OCI-LY7 (cell line): ENCODE results near the gene MRPL36.

Experiments used
- EZH2phosphoT487 ChIP-seq: fragments of 200-600 bp; sonication (generic); IDR thresholded peaks from 2 replicates; pipeline ENCODE4 v1.6.1; 2018; ENCODE audit warnings: low read depth, borderline replicate concordance, mild to moderate bottlenecking, mixed run types, antibody characterized with exemption, low read length, moderate library complexity, mixed read lengths
- TF ChIP-seq, protein P1 (sequence below): fragments of 200-600 bp; sonication (generic); conservative IDR thresholded peaks from 2 replicates; pipeline ENCODE4 v1.5.1; 2014; ENCODE audit warnings: mild to moderate bottlenecking, antibody characterized with exemption, low read length, moderate library complexity, mixed read lengths

DNA sequence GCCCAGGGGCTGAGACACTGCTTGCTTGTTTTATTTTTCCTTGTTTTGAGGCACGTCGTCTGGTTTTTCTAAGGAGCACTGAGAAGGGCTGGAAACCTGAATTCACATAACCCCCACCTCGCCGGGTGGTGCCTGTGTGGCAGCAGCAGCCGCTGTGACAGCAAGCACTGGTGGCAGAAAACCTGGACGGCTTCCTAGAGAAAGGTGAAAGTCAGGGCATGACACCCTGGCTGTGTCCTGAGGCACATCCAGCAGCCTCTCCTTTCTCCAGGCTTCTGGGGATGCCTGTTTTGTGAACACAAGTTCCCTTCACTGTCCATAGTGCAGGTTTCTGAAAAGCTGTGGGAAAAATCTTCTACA, 29.2 kb downstream of the MRPL36 start:
- TF ChIP-seq, protein P1, sequence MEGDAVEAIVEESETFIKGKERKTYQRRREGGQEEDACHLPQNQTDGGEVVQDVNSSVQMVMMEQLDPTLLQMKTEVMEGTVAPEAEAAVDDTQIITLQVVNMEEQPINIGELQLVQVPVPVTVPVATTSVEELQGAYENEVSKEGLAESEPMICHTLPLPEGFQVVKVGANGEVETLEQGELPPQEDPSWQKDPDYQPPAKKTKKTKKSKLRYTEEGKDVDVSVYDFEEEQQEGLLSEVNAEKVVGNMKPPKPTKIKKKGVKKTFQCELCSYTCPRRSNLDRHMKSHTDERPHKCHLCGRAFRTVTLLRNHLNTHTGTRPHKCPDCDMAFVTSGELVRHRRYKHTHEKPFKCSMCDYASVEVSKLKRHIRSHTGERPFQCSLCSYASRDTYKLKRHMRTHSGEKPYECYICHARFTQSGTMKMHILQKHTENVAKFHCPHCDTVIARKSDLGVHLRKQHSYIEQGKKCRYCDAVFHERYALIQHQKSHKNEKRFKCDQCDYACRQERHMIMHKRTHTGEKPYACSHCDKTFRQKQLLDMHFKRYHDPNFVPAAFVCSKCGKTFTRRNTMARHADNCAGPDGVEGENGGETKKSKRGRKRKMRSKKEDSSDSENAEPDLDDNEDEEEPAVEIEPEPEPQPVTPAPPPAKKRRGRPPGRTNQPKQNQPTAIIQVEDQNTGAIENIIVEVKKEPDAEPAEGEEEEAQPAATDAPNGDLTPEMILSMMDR = no peak
- no peak for TF ChIP-seq EZH2phosphoT487
